PFSK-1 (cell line): ENCODE results near the gene ADPRHL1.

ENCODE experiments used
- POLR2AphosphoS5 ChIP-seq: IDR thresholded peaks from 2 replicates; pipeline ENCODE4 v1.6.1; 2012; ENCODE audit warnings: low read depth, mild to moderate bottlenecking, control low read depth, low read length, moderate library complexity
- REST ChIP-seq, 2 experiments: IDR thresholded peaks; 2 replicates each; pipeline versions ENCODE4 v1.6.1 to v1.8.0; 2011 to 2012; ENCODE audit warnings: low read depth in 2 of 2, low read length in 2 of 2, control low read depth in 1 of 2, inconsistent platforms in 1 of 2, mild to moderate bottlenecking in 1 of 2, moderate library complexity in 1 of 2; ENCODE audit not compliant: insufficient read depth in 1 of 2

GRCh38 chr13:113457510-113457909 is 4.2 kb upstream of the ADPRHL1 start:
- TF ChIP-seq POLR2AphosphoS5 (no peak), REST (IDR thresholded peaks at IDR 0.05; ENCODE audit: insufficient read depth in 1 of 2, low read depth in 2 of 2, low read length in 2 of 2) (no peak)
